GM19025 (cell line): ENCODE data around the gene TAS2R40.

Experiments used
- ATAC-seq: cut with Tn5 transposase; IDR thresholded peaks from one replicate; pipeline ENCODE4 v1.9.1; 2021; ENCODE audit warnings: mild to moderate bottlenecking, low read depth, moderate library complexity; ENCODE audit not compliant: unreplicated experiment

TAS2R40 gene

GRCh38 chr7:143222782-143223181 is 945 bp downstream of the TAS2R40 start:
- no peak for ATAC-seq

GRCh38 chr7:143223784-143224183 is 1.9 kb downstream of the TAS2R40 start:
- no peak for ATAC-seq

- no peak for ATAC-seq
Measured at GRCh38 chr7:143225047-143225446, 3.2 kb downstream of the TAS2R40 start.

- ATAC-seq, result no peak
Measured at GRCh38 chr7:143227806-143228205, 6.0 kb downstream of the TAS2R40 start.

- ATAC-seq, result no peak
Measured at GRCh38 chr7:143229054-143229790, 7.4 kb downstream of the TAS2R40 start.

- no peak for ATAC-seq
Measured at GRCh38 chr7:143230602-143231457, 9.0 kb downstream of the TAS2R40 start.

- ATAC-seq, result no peak
Measured at GRCh38 chr7:143233816-143234532, 12.1 kb downstream of the TAS2R40 start.

- ATAC-seq, result no peak
Measured at GRCh38 chr7:143234533-143234875, 12.7 kb downstream of the TAS2R40 start.

GRCh38 chr7:143235561-143235960 is 13.7 kb downstream of the TAS2R40 start:
- ATAC-seq, result no peak

GRCh38 chr7:143236408-143236990 is 14.7 kb downstream of the TAS2R40 start:
- ATAC-seq, result no peak

- no peak for ATAC-seq
Measured at GRCh38 chr7:143237366-143237765, 15.5 kb downstream of the TAS2R40 start.

- ATAC-seq, result no peak
Measured at GRCh38 chr7:143238289-143238980, 16.6 kb downstream of the TAS2R40 start.

GRCh38 chr7:143239813-143240212 is 18.0 kb downstream of the TAS2R40 start:
- ATAC-seq, result no peak

- peak; percentile 81 for ATAC-seq
Measured at GRCh38 chr7:143240291-143241168, 18.7 kb downstream of the TAS2R40 start.

- no peak for ATAC-seq
Measured at GRCh38 chr7:143242306-143242705, 20.5 kb downstream of the TAS2R40 start.

- no peak for ATAC-seq
Measured at GRCh38 chr7:143243111-143243510, 21.3 kb downstream of the TAS2R40 start.

- no peak for ATAC-seq
Measured at GRCh38 chr7:143243614-143244013, 21.8 kb downstream of the TAS2R40 start.

GRCh38 chr7:143244321-143244720 is 22.5 kb downstream of the TAS2R40 start:
- ATAC-seq, result no peak

- ATAC-seq, result no peak
Measured at GRCh38 chr7:143245123-143245522, 23.3 kb downstream of the TAS2R40 start.
